ENCODE measurements around the gene CFAP251. TPM values are rescaled to one million over a fixed set of nuclear protein-coding genes. Genes with fewer than 3 reads are reported as not detected.
A peak's percentile ranks its signal among the peaks of the same experiment; 100 is the strongest.

CFAP251 gene
- polyA plus RNA-seq, 1 donor (not counting 4 experiments of a cell fraction or from before 2014, with no cell fraction given) = 74.2 TPM

- H3K36me3 ChIP-seq (ENCODE audit: control insufficient read depth in 2 of 2, extremely low read depth in 1 of 2, insufficient read depth in 2 of 2, low read length in 2 of 2) = peaks cover 0 to 3% of the 10 kb centered on the region in 2 experiments
- H3K27me3 ChIP-seq (ENCODE audit: control insufficient read depth, extremely low read depth, insufficient read depth, low read length) = no peaks in the 10 kb centered on the region
- H4K20me1 ChIP-seq (ENCODE audit: control insufficient read depth, extremely low read depth, insufficient read depth, low read length) = no peaks in the 10 kb centered on the region
- H3K4me2 ChIP-seq (ENCODE audit: control insufficient read depth, extremely low read depth, insufficient read depth, low read depth, low read length) = peak overlapping the region; percentile 69
- no peak for TF ChIP-seq EZH2 (IDR thresholded peaks at IDR 0.05; ENCODE audit: low read length)
- TF ChIP-seq, protein P1, sequence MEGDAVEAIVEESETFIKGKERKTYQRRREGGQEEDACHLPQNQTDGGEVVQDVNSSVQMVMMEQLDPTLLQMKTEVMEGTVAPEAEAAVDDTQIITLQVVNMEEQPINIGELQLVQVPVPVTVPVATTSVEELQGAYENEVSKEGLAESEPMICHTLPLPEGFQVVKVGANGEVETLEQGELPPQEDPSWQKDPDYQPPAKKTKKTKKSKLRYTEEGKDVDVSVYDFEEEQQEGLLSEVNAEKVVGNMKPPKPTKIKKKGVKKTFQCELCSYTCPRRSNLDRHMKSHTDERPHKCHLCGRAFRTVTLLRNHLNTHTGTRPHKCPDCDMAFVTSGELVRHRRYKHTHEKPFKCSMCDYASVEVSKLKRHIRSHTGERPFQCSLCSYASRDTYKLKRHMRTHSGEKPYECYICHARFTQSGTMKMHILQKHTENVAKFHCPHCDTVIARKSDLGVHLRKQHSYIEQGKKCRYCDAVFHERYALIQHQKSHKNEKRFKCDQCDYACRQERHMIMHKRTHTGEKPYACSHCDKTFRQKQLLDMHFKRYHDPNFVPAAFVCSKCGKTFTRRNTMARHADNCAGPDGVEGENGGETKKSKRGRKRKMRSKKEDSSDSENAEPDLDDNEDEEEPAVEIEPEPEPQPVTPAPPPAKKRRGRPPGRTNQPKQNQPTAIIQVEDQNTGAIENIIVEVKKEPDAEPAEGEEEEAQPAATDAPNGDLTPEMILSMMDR (optimal IDR thresholded peaks at IDR 0.05 in 1 of 3, IDR thresholded peaks at IDR 0.05 in 1 of 3, conservative IDR thresholded peaks at IDR 0.05 in 1 of 3; ENCODE audit: extremely low read depth in 1 of 3, insufficient read depth in 2 of 3, low read length in 3 of 3) = no peak
- peak overlapping the region; percentile 62 to 91 (median 86) for H3K4me3 ChIP-seq (ENCODE audit: control insufficient read depth in 2 of 3, extremely low read depth in 1 of 3, insufficient read depth in 2 of 3, low read depth in 1 of 3, low read length in 3 of 3)
- DNase-seq (ENCODE audit: low read depth, low spot score) (no peak), FAIRE-seq (no peak)
- peak overlapping the region; percentile 92 for H3K9ac ChIP-seq (ENCODE audit: control insufficient read depth, extremely low read depth, insufficient read depth, low read length)
- no peaks in the 10 kb centered on the region for H3K9me3 ChIP-seq (ENCODE audit: control insufficient read depth, low read depth, low read length)
- peaks cover 12% of the 10 kb centered on the region for H3K4me1 ChIP-seq (ENCODE audit: control insufficient read depth, extremely low read depth, insufficient read depth, low read length)
- dilution Hi-C loops (cut with MboI; ENCODE audit: extremely low pct_ligation_motif_present, low sequenced_read_pairs) = no loop called here
- peaks cover 32% of the 10 kb centered on the region for H3K79me2 ChIP-seq (ENCODE audit: control insufficient read depth, insufficient read depth, low read length)
- no peaks in the 10 kb centered on the region for H3K9me1 ChIP-seq (ENCODE audit: control insufficient read depth, extremely low read depth, insufficient read depth, low read length)
- peak overlapping the region; percentile 92 for H3K27ac ChIP-seq (ENCODE audit: control insufficient read depth, insufficient read depth, low read length)
- H2AFZ ChIP-seq (ENCODE audit: control insufficient read depth, low read length) = peak overlapping the region; percentile 69
These were observed 30.3 kb upstream of the CFAP251 start for GRCh38 chr12:121888083-121888477.

- Histone ChIP-seq H3K9ac (ENCODE audit: control insufficient read depth, extremely low read depth, insufficient read depth, low read length) (peak within 1 kb of the TSS; percentile 92), H3K4me1 (ENCODE audit: control insufficient read depth, extremely low read depth, insufficient read depth, low read length) (peaks cover 14% of the 10 kb centered on the region), H3K79me2 (ENCODE audit: control insufficient read depth, insufficient read depth, low read length) (peaks cover 38% of the 10 kb centered on the region), H3K36me3 (ENCODE audit: control insufficient read depth in 2 of 2, extremely low read depth in 1 of 2, insufficient read depth in 2 of 2, low read length in 2 of 2) (peaks cover 0 to 5% of the 10 kb centered on the region in 2 experiments), H4K20me1 (ENCODE audit: control insufficient read depth, extremely low read depth, insufficient read depth, low read length) (no peaks in the 10 kb centered on the region), H3K4me3 (ENCODE audit: control insufficient read depth in 2 of 3, extremely low read depth in 1 of 3, insufficient read depth in 2 of 3, low read depth in 1 of 3, low read length in 3 of 3) (peak within 1 kb of the TSS; percentile 68 to 91 (median 86)), H3K27ac (ENCODE audit: control insufficient read depth, insufficient read depth, low read length) (peak within 1 kb of the TSS; percentile 92), H3K9me3 (ENCODE audit: control insufficient read depth, low read depth, low read length) (no peaks in the 10 kb centered on the region), H3K27me3 (ENCODE audit: control insufficient read depth, extremely low read depth, insufficient read depth, low read length) (no peaks in the 10 kb centered on the region), H3K4me2 (ENCODE audit: control insufficient read depth, extremely low read depth, insufficient read depth, low read depth, low read length) (peak within 1 kb of the TSS; percentile 95), H3K9me1 (ENCODE audit: control insufficient read depth, extremely low read depth, insufficient read depth, low read length) (no peaks in the 10 kb centered on the region), H2AFZ (ENCODE audit: control insufficient read depth, low read length) (peak within 1 kb of the TSS; percentile 94)
- DNase-seq (ENCODE audit: low read depth, low spot score) (peak; percentile 90), FAIRE-seq (peak; percentile 69)
- TF ChIP-seq EZH2 (IDR thresholded peaks at IDR 0.05; ENCODE audit: low read length) = no peak
- TF ChIP-seq, protein P1 (optimal IDR thresholded peaks at IDR 0.05 in 1 of 3, IDR thresholded peaks at IDR 0.05 in 1 of 3, conservative IDR thresholded peaks at IDR 0.05 in 1 of 3; ENCODE audit: extremely low read depth in 1 of 3, insufficient read depth in 2 of 3, low read length in 3 of 3) = peak; percentile 72 to 82 (median 73)
- dilution Hi-C loops (cut with MboI; ENCODE audit: extremely low pct_ligation_motif_present, low sequenced_read_pairs) = no loop called here
These were observed 29.7 kb upstream of the CFAP251 start, which contains the start of gene PSMD9 for GRCh38 chr12:121888478-121889273. TSS of gene PSMD9 (plus strand) at chr12:121888790. CDS start at chr12:121888857, 67 bp downstream.
